Thyroid gland (tissue), 4 donors: ENCODE data around the gene SYPL2.

Source experiments
- POLR2A ChIP-seq, 2 donors: fragments of 450-650 bp; IDR thresholded peaks; one replicate each; pipeline ENCODE4 v1.6.1; 2017; ENCODE audit warnings: antibody characterized with exemption in 2 of 2, mild to moderate bottlenecking in 2 of 2, moderate library complexity in 1 of 2
- TF ChIP-seq, protein P1 (sequence below), 6 experiments: fragments of 200-600 bp in 3 of 6; fragments of 450-650 bp in 3 of 6; sonication (generic) in 3 of 6; IDR thresholded peaks; one replicate each; pipeline ENCODE4 v1.5.1; 2016 to 2019; ENCODE audit warnings: antibody characterized with exemption in 6 of 6, mild to moderate bottlenecking in 2 of 6, inconsistent platforms in 1 of 6, moderate library complexity in 1 of 6

DNA sequence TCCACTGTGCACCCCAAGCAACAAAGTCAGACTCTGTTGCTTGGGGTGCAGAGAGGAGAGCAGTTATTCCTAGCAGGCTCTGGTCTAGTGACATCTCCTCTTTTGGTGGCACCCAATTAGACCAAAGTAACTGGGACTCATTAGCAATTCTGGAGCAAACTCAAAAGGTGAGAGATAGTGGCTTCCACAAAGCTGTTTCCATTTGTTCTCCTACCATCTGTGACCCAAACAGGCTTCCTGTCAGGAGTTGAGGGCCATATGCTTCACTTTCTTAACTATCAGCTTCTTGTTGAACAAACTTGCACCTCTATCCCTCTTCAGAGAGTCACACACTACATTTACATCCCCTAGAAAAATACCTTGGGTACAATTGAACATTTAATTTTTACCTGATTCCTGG, 15.9 kb downstream of the SYPL2 start:
- TF ChIP-seq POLR2A (IDR thresholded peaks at IDR 0.05), result no peak
- TF ChIP-seq, protein P1, sequence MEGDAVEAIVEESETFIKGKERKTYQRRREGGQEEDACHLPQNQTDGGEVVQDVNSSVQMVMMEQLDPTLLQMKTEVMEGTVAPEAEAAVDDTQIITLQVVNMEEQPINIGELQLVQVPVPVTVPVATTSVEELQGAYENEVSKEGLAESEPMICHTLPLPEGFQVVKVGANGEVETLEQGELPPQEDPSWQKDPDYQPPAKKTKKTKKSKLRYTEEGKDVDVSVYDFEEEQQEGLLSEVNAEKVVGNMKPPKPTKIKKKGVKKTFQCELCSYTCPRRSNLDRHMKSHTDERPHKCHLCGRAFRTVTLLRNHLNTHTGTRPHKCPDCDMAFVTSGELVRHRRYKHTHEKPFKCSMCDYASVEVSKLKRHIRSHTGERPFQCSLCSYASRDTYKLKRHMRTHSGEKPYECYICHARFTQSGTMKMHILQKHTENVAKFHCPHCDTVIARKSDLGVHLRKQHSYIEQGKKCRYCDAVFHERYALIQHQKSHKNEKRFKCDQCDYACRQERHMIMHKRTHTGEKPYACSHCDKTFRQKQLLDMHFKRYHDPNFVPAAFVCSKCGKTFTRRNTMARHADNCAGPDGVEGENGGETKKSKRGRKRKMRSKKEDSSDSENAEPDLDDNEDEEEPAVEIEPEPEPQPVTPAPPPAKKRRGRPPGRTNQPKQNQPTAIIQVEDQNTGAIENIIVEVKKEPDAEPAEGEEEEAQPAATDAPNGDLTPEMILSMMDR (IDR thresholded peaks at IDR 0.05), result no peak
